Transverse colon (tissue), 4 donors: ENCODE results near the gene CTF1. TPM values are rescaled to one million over a fixed set of nuclear protein-coding genes. Genes with fewer than 3 reads are reported as not detected.

Source experiments
- DNase-seq: peaks from one replicate; pipeline ENCODE4 v3.0.0-alpha.2; 2019
- H3K27ac ChIP-seq, 4 donors: fragments of 200-600 bp; sonication (generic); 2 replicates each; pipeline ENCODE4 v1.5.1; 2016 to 2018; ENCODE audit warnings: inconsistent platforms in 4 of 4
- H3K27me3 ChIP-seq: fragments of 200-600 bp; sonication (generic); 2 replicates; pipeline ENCODE4 v1.5.1; 2017; ENCODE audit warnings: inconsistent platforms
- H3K36me3 ChIP-seq, 4 donors: fragments of 200-600 bp; sonication (generic); 2 replicates each; pipeline ENCODE4 v1.5.1; 2017 to 2019; ENCODE audit warnings: inconsistent platforms in 4 of 4
- H3K4me1 ChIP-seq, 4 donors: fragments of 200-600 bp; sonication (generic); 2 replicates each; pipeline ENCODE4 v1.5.1; 2017 to 2020; ENCODE audit warnings: inconsistent platforms in 4 of 4
- H3K4me3 ChIP-seq, 4 donors: fragments of 200-600 bp; sonication (generic); 1 replicate in 1 of 4; 2 replicates in 3 of 4; pipeline versions ENCODE4 v1.5.1 to v1.6.1; 2017 to 2019; ENCODE audit warnings: inconsistent platforms in 4 of 4
- H3K9me3 ChIP-seq, 2 donors: fragments of 200-600 bp; sonication (generic); 2 replicates each; pipeline ENCODE4 v1.5.1; 2017 to 2019; ENCODE audit warnings: inconsistent platforms in 2 of 2
- EP300 ChIP-seq: sonication (generic); formaldehyde crosslinking; IDR thresholded peaks from one replicate; pipeline ENCODE4 v1.6.1; 2017; ENCODE audit warnings: antibody characterized with exemption, low read depth
- POLR2A ChIP-seq: fragments of 450-650 bp; IDR thresholded peaks from one replicate; pipeline ENCODE4 v1.6.1; 2016; ENCODE audit warnings: antibody characterized with exemption, mild to moderate bottlenecking, moderate library complexity
- POLR2AphosphoS5 ChIP-seq, 3 donors: sonication (generic); formaldehyde crosslinking; IDR thresholded peaks; one replicate each; pipeline ENCODE4 v1.6.1; 2016; ENCODE audit warnings: antibody characterized with exemption in 3 of 3
- WGBS, 2 donors: methylation state at CpG; one replicate each; pipeline ENCODE4 v1.1.5; 2018; ENCODE audit warnings: low coverage in 1 of 2; 5-methylcytosine and 5-hydroxymethylcytosine counted together
- in situ Hi-C, 4 donors: fragments of 200-750 bp; cut with MboI; loops; one replicate each; pipeline versions ENCODE4 v1.15.0 to v1.15.1; 2017; ENCODE audit warnings: low sequenced_read_pairs in 3 of 4, low pct_ligation_motif_present in 1 of 4, low pct_unique_long_range_greater_than_20kb in 1 of 4
- intact Hi-C: fragments of 100-400 bp; cut with DNase I; formaldehyde crosslinking; loops from one replicate; pipeline ENCODE4 v1.15.1; 2023; ENCODE audit warnings: low total_unique reads
- total RNA-seq, 4 donors: library from RNA; depleted of rRNA; stranded (reverse); fragments of >200 nt; gene quantifications; one replicate each; pipeline ENCODE4 v1.1.0, GENCODE V29; 2016
- TF ChIP-seq, protein P1 (sequence below), 5 experiments: fragments of 200-600 bp in 3 of 5; fragments of 450-650 bp in 2 of 5; sonication (generic) in 3 of 5; IDR thresholded peaks; 1 replicate in 2 of 5; 2 replicates in 3 of 5; pipeline ENCODE4 v1.5.1; 2016 to 2017; ENCODE audit warnings: antibody characterized with exemption in 5 of 5, inconsistent platforms in 3 of 5, mild to moderate bottlenecking in 2 of 5, moderate library complexity in 1 of 5

Gene CTF1
- total RNA-seq, 4 donors from 2014 or later = 0.82 to 0.95 TPM; not detected in 2

DNA sequence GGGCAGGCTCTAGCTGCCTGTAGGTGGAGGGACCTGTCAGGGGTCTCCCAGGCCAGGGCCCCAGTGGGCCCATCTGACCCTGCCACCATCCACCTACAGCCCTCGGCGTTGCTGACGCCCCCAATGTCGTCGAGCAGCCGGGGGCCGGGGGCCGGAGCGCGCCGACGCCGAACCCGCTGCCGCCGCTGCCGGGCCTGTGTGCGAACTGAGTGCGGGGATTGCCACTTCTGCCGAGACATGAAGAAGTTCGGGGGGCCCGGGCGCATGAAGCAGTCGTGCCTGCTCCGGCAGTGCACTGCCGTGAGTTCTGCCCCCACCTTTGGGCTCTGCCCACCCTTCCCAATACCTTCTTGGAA, 29.2 kb downstream of the CTF1 start:
- intact Hi-C loops = no loop called here
- no peaks in the 10 kb centered on the region for H3K9me3 ChIP-seq
- peaks cover 0 to 4% (median 0%) of the 10 kb centered on the region in 4 donors for H3K36me3 ChIP-seq
- H3K27ac ChIP-seq = no peak overlapping the region
- 95% methylated on average over 23 of the region's 26 CpGs; no CpG with 5 or more reads in 1 of the 2 donors for WGBS, 2 donors
- no peak for TF ChIP-seq POLR2AphosphoS5 (IDR thresholded peaks at IDR 0.05)
- TF ChIP-seq EP300 = no peak
- TF ChIP-seq, protein P1, sequence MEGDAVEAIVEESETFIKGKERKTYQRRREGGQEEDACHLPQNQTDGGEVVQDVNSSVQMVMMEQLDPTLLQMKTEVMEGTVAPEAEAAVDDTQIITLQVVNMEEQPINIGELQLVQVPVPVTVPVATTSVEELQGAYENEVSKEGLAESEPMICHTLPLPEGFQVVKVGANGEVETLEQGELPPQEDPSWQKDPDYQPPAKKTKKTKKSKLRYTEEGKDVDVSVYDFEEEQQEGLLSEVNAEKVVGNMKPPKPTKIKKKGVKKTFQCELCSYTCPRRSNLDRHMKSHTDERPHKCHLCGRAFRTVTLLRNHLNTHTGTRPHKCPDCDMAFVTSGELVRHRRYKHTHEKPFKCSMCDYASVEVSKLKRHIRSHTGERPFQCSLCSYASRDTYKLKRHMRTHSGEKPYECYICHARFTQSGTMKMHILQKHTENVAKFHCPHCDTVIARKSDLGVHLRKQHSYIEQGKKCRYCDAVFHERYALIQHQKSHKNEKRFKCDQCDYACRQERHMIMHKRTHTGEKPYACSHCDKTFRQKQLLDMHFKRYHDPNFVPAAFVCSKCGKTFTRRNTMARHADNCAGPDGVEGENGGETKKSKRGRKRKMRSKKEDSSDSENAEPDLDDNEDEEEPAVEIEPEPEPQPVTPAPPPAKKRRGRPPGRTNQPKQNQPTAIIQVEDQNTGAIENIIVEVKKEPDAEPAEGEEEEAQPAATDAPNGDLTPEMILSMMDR (IDR thresholded peaks at IDR 0.05) = no peak
- no peak for TF ChIP-seq POLR2A
- H3K4me1 ChIP-seq = peaks cover 9 to 31% (median 17%) of the 10 kb centered on the region in 4 donors
- H3K27me3 ChIP-seq = no peaks in the 10 kb centered on the region
- DNase-seq = no peak
- no peak overlapping the region for H3K4me3 ChIP-seq
- in situ Hi-C loops = no loop called here

DNA sequence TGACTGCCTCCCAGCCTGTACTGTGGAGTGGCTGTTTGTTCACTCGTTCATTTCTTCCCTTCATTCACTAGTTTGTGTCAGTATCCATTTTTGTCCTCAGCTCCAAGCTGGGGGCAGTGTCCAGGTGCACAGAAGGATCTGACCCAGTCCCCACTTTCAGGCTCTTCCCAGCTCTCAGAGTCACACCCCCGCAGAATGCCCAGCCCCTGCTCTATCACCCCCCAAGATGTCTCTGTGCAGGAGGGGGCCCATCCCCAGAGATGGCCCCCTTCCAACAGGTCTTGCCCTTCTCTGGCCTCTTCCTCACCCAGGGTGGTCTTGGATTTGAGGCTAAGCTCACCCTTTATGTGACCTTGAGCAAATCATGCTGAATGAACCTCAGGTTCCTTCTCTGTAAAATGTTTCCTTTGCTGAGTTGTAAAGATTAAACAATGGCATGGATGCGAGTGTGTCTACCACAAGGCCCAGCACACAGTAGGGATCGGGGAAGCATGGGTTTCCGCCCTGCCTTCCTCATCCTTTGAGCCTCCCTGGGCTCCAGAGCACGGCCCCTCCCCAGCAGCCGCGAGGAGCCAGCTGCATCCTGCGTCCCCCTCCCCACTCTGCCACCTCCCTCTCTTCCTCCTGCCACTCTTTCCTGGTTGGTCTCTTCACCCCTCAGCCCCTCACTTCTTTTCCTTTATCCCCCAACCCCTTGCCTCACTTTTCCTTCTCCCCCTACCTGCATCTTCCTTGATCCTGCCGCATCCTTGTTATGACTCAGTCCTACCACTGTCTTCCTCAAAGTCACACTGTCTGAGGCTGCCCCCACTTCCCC, 29.8 kb downstream of the CTF1 start:
- intact Hi-C loops = no loop called here
- H3K4me1 ChIP-seq = peaks cover 7 to 30% (median 16%) of the 10 kb centered on the region in 4 donors
- DNase-seq = no peak
- TF ChIP-seq POLR2AphosphoS5 (IDR thresholded peaks at IDR 0.05) (no peak), POLR2A (no peak), EP300 (no peak)
- TF ChIP-seq, protein P1 (IDR thresholded peaks at IDR 0.05) = no peak
- peaks cover 0 to 4% (median under 1%) of the 10 kb centered on the region in 4 donors for H3K36me3 ChIP-seq
- in situ Hi-C loops = no loop called here
- no peak overlapping the region for H3K4me3 ChIP-seq
- no peaks in the 10 kb centered on the region for H3K9me3 ChIP-seq
- WGBS, 2 donors = 72% methylated on average over 10 of the region's 10 CpGs; no CpG with 5 or more reads in 1 of the 2 donors
- H3K27me3 ChIP-seq = no peaks in the 10 kb centered on the region
- no peak overlapping the region for H3K27ac ChIP-seq

DNA sequence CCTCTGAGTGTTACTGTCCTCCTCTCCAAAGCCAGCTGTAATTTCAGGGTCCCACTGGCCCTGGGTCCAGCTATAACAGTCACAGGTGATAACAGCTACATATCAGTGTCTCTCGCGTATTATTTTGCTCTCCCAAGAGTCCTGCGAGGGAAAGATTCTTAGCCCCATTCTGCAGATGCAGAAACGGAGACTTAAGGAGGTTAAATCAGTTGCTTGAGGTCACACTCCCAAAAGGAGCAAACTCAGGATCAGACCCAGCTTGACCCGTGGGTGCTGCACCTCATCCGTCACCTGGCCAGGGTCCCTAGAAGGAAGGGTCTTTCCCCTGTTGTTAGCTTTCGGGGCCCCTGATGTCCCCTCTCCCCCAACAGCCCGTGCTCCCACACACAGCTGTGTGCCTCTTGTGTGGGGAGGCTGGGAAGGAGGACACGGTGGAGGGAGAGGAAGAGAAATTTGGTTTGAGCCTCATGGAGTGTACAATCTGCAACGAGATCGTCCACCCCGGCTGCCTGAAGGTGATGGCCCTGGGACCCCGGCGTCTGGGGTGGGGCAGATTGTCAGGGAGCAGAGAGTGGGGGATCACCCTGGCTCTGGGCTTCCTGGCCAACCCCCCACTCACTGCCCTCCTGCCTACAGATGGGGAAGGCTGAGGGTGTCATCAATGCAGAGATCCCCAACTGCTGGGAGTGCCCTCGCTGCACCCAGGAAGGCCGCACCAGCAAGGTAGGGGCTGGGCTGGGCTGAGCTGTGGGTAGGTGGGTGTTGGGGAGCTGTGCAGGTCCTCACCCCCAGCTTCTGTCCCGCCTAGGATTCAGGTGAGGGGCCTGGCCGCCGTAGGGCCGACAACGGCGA, 30.7 kb downstream of the CTF1 start:
- Histone ChIP-seq H3K9me3 (no peaks in the 10 kb centered on the region), H3K4me1 (peaks cover 6 to 23% (median 11%) of the 10 kb centered on the region in 4 donors), H3K4me3 (no peak overlapping the region), H3K36me3 (peaks cover 0 to 6% (median 2%) of the 10 kb centered on the region in 4 donors), H3K27ac (no peak overlapping the region), H3K27me3 (no peaks in the 10 kb centered on the region)
- in situ Hi-C loops = no loop called here
- intact Hi-C loops = no loop called here
- 92 to 95% methylated on average over 4 to 21 of the region's 22 CpGs for WGBS, 2 donors
- DNase-seq = no peak
- no peak for TF ChIP-seq EP300
- TF ChIP-seq, protein P1 (IDR thresholded peaks at IDR 0.05) = no peak
- TF ChIP-seq POLR2AphosphoS5 (IDR thresholded peaks at IDR 0.05) = no peak
- no peak for TF ChIP-seq POLR2A

DNA sequence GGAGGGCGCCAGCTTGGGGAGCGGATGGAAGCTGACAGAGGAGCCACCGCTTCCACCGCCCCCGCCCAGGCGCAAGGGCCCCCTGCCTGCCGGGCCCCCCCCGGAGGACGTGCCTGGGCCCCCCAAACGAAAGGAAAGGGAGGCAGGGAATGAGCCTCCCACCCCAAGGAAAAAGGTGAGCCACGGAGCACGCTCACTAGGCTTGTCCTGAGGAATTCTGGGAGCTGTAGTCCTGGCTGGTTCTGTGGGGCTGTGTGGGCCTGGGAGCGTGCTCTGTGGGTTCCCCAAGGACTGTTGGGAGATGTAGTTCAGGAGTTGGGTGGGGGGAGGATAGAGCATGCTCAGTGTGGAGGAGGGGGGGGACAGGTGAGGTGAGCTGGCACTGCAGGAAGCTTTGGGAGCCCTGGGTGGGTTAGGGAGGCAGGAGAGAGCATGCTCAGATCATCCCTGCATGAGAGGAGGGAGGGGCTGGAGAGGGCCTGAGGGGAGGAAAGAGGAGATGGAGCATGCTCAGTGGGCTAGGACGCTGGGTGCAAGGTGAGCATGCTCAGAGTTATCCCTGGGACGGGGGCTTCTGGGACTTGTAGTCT, 31.5 kb downstream of the CTF1 start:
- TF ChIP-seq, protein P1 (IDR thresholded peaks at IDR 0.05) = no peak
- no peak for TF ChIP-seq POLR2AphosphoS5 (IDR thresholded peaks at IDR 0.05)
- no peak for TF ChIP-seq EP300
- TF ChIP-seq POLR2A = no peak
- DNase-seq = peak; percentile 41
- Histone ChIP-seq H3K4me3 (no peak overlapping the region), H3K4me1 (peaks cover 6 to 23% (median 11%) of the 10 kb centered on the region in 4 donors), H3K9me3 (no peaks in the 10 kb centered on the region), H3K36me3 (peaks cover 0 to 6% (median 2%) of the 10 kb centered on the region in 4 donors), H3K27me3 (no peaks in the 10 kb centered on the region), H3K27ac (no peak overlapping the region)
- WGBS, 2 donors = 60 to 100% methylated on average over 1 to 13 of the region's 15 CpGs
- intact Hi-C loops = no loop called here
- in situ Hi-C loops = no loop called here
